ENCODE results near the gene SUPT6H. TPM values are rescaled to one million over a fixed set of nuclear protein-coding genes. Genes with fewer than 3 reads are reported as not detected.

Gene SUPT6H
- total and polyA plus RNA-seq, 9 of the 15 experiments (the other 6 are each of a cell fraction or from before 2014, with no cell fraction given) = 1.7 to 77.7 (median 49.2) TPM

- TF ChIP-seq EHMT2 (IDR thresholded peaks at IDR 0.05) (no peak), JUND (IDR thresholded peaks at IDR 0.05; ENCODE audit: borderline replicate concordance, low read depth, low read length) (no peak), JUND (tag; IDR thresholded peaks at IDR 0.05; ENCODE audit: borderline replicate concordance, low read depth, low read length) (no peak), ILF3 (IDR thresholded peaks at IDR 0.05; ENCODE audit: borderline replicate concordance) (no peak), MAZ (CRISPR knock-in tag; conservative IDR thresholded peaks at IDR 0.05 in 1 of 2, IDR thresholded peaks at IDR 0.05 in 1 of 2) (peak; percentile 84 to 94), WHSC1 (IDR thresholded peaks at IDR 0.05; ENCODE audit: low read length) (no peak), PTTG1 (tag; IDR thresholded peaks at IDR 0.05; ENCODE audit: low read depth) (no peak), TSC22D4 (tag; IDR thresholded peaks at IDR 0.05) (no peak), U2AF2 (optimal IDR thresholded peaks at IDR 0.05; ENCODE audit: low read depth, low read length) (no peak), RB1 (IDR thresholded peaks at IDR 0.05; ENCODE audit: low read depth) (no peak), ZNF551 (CRISPR knock-in tag; IDR thresholded peaks at IDR 0.05) (no peak), RBM22 (IDR thresholded peaks at IDR 0.05; ENCODE audit: low read depth, low read length, poor library complexity, severe bottlenecking) (peak; percentile 99), TAL1 (IDR thresholded peaks at IDR 0.05) (no peak), HNRNPH1 (optimal IDR thresholded peaks at IDR 0.05; ENCODE audit: low read depth, low read length) (no peak), E2F8 (IDR thresholded peaks at IDR 0.05; ENCODE audit: low read depth, partially characterized antibody) (peak; percentile 31), CREB3L1 (IDR thresholded peaks at IDR 0.05; ENCODE audit: borderline replicate concordance, low read depth) (peak; percentile 83), ATF7 (IDR thresholded peaks at IDR 0.05) (peak; percentile 41; the same call in 1 of the 2 replicates), CEBPG (CRISPR knock-in tag; IDR thresholded peaks at IDR 0.05) (no peak), CEBPG (tag; conservative IDR thresholded peaks at IDR 0.05 in 1 of 2, IDR thresholded peaks at IDR 0.05 in 1 of 2) (no peak), ZNF583 (CRISPR knock-in tag; IDR thresholded peaks at IDR 0.05) (no peak), FOS (IDR thresholded peaks at IDR 0.05; ENCODE audit: extremely low read depth, insufficient read length) (no peak), BDP1 (IDR thresholded peaks at IDR 0.05; ENCODE audit: insufficient read depth, insufficient read length) (no peak), PHB2 (IDR thresholded peaks at IDR 0.05; ENCODE audit: low read depth) (no peak), ZNF707 (CRISPR knock-in tag; conservative IDR thresholded peaks at IDR 0.05) (no peak), HNRNPLL (IDR thresholded peaks at IDR 0.05; ENCODE audit: low read depth, low read length, poor library complexity, severe bottlenecking) (peak; percentile 72)
Observed at GRCh38 chr17:28725660-28726225, 63.7 kb downstream of the SUPT6H start (continued).

All from K562 (cell line).